Ishikawa (cell line): ENCODE measurements around the gene GRIA3.

ENCODE experiments used
- CEBPB ChIP-seq: IDR thresholded peaks from 2 replicates; pipeline ENCODE4 v1.6.1; 2012
- CREB1 ChIP-seq: IDR thresholded peaks from 2 replicates; pipeline ENCODE4 v1.6.1; 2012; ENCODE audit warnings: low read depth
- EGR1 ChIP-seq: IDR thresholded peaks from 2 replicates; pipeline ENCODE4 v1.6.1; 2012
- EP300 ChIP-seq: IDR thresholded peaks from 2 replicates; pipeline ENCODE4 v1.6.1; 2012; ENCODE audit warnings: borderline replicate concordance
- FOXM1 ChIP-seq: IDR thresholded peaks from 2 replicates; pipeline ENCODE4 v1.6.1; 2012; ENCODE audit warnings: low read depth, borderline replicate concordance
- MAX ChIP-seq: IDR thresholded peaks from 2 replicates; pipeline ENCODE4 v1.6.1; 2012
- NFIC ChIP-seq: IDR thresholded peaks from 2 replicates; pipeline ENCODE4 v1.6.1; 2012
- RAD21 ChIP-seq: IDR thresholded peaks from 2 replicates; pipeline ENCODE4 v1.6.1; 2012; ENCODE audit warnings: low read depth
- REST ChIP-seq: IDR thresholded peaks from 2 replicates; pipeline ENCODE4 v1.6.1; 2012; ENCODE audit warnings: low read depth, mild to moderate bottlenecking
- TAF1 ChIP-seq: IDR thresholded peaks from 2 replicates; pipeline ENCODE4 v1.6.1; 2012; ENCODE audit warnings: low read depth, mild to moderate bottlenecking
- TCF12 ChIP-seq: IDR thresholded peaks from 2 replicates; pipeline ENCODE4 v1.6.1; 2012; ENCODE audit warnings: low read depth
- TEAD4 ChIP-seq: IDR thresholded peaks from 2 replicates; pipeline ENCODE4 v1.6.1; 2012
- USF1 ChIP-seq: IDR thresholded peaks from 2 replicates; pipeline ENCODE4 v1.6.1; 2012
- YY1 ChIP-seq: IDR thresholded peaks from 2 replicates; pipeline ENCODE4 v1.6.1; 2012; ENCODE audit warnings: low read depth
- ZBTB7A ChIP-seq: IDR thresholded peaks from 2 replicates; pipeline ENCODE4 v1.6.1; 2012; ENCODE audit warnings: low read depth

GRIA3 gene

DNA sequence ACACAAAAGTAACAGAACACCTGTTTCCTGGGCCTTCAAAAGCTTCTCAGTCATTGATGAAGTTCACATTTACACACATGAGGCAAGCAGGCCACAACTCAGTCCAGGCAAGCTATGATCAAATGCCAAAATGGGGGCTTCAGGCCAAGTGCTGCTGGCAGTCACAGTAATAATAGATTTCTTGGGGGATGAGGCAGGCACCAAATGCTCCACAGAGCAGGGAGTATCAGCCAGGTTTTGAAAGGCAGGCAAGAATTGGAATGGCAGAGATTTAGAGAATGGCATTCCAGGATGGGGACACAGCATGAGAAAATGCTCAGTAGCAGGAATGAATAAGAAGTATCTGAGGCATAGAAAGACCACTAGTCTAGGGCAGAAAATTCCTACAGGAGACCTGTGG is 52.8 kb downstream of the GRIA3 start:
- TF ChIP-seq USF1 = no peak
- TF ChIP-seq EGR1 = no peak
- no peak for TF ChIP-seq ZBTB7A
- TF ChIP-seq REST = no peak
- no peak for TF ChIP-seq TEAD4
- no peak for TF ChIP-seq NFIC
- TF ChIP-seq CEBPB = no peak
- TF ChIP-seq TAF1 = no peak
- no peak for TF ChIP-seq TCF12
- TF ChIP-seq CREB1 = no peak
- no peak for TF ChIP-seq EP300
- TF ChIP-seq FOXM1 = no peak
- TF ChIP-seq MAX = no peak
- TF ChIP-seq YY1 = no peak
- no peak for TF ChIP-seq RAD21

GRCh38 chrX:123237271-123237670 is 53.2 kb downstream of the GRIA3 start:
- TF ChIP-seq EGR1 = no peak
- TF ChIP-seq CEBPB = no peak
- TF ChIP-seq USF1 = no peak
- no peak for TF ChIP-seq NFIC
- no peak for TF ChIP-seq MAX

DNA sequence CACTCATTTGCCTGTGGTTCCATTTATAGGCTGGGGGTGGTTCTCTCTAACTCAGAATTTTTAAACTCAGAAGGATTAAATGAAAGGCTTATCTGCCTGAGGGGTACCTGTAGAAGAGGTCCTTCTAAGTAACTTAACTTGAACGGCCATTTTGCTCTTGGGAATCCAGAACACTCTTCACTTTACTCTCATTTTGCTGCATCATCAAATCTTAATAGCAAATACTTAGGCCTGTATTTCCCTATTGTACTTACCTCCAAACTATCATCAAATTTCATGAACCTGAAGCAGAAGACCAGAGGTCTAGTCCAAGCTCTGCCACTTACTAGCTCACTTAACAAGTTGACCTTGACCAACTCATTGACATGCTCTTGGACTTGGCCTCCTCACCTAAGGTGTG is 70.4 kb downstream of the GRIA3 start:
- no peak for TF ChIP-seq TCF12
- no peak for TF ChIP-seq CREB1

DNA sequence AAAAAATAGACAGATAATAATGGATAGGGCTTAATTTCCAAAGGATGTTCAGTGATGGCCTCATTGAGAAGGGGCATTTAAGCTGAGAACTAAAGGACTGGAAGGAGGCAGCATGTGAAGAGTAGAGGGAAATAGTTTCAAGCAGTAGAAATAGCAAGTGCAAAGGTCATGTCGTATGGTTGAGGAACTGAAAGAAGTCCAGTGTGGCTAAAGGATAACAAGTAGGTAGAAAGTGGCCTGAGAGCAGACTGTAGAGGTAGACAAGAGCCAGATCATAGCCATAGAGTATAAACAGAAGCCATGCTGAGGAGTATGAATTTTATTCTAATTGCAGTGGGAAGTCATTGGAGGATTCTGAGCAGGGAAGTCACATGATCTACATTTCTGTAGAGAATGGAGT is 72.3 kb downstream of the GRIA3 start:
- TF ChIP-seq EGR1 (no peak), REST (no peak)

GRCh38 chrX:123260920-123261418 is 76.9 kb downstream of the GRIA3 start:
- no peak for TF ChIP-seq CREB1
- no peak for TF ChIP-seq TEAD4
- no peak for TF ChIP-seq CEBPB
- TF ChIP-seq YY1 = no peak
- TF ChIP-seq EGR1 = no peak
- TF ChIP-seq FOXM1 = no peak
- no peak for TF ChIP-seq TAF1

- TF ChIP-seq EGR1 (no peak), ZBTB7A (no peak), TEAD4 (no peak), CEBPB (no peak), CREB1 (no peak), RAD21 (no peak), FOXM1 (no peak), TAF1 (no peak), USF1 (no peak), EP300 (no peak), TCF12 (no peak), REST (no peak), MAX (no peak), NFIC (no peak), YY1 (no peak)
Measured at GRCh38 chrX:123263270-123263669, 79.2 kb downstream of the GRIA3 start.
